Choroid plexus epithelial cell (primary cell): ENCODE measurements around the gene GSS.
"Not testable (repeated sequence)": the region's sequence is repeated elsewhere in the genome, so short reads cannot be mapped to it uniquely, and the experiment has no call there.

Experiments used
- DNase-seq: peaks from one replicate; pipeline ENCODE4 v3.0.0-alpha.2; 2010; ENCODE audit warnings: low read depth
- H3K4me3 ChIP-seq: 2 replicates; pipeline ENCODE4 v1.5.1; 2011; ENCODE audit warnings: low read depth, mild to moderate bottlenecking, control low read depth, low read length, moderate library complexity
- TF ChIP-seq, protein P1 (sequence below): conservative IDR thresholded peaks from 2 replicates; pipeline ENCODE4 v1.5.1; 2011; ENCODE audit warnings: low read depth, mild to moderate bottlenecking, control low read depth, inconsistent platforms, low read length, moderate library complexity

The GSS gene

GRCh38 chr20:34883087-34883688 lies 72.4 kb downstream of the GSS start:
- no peak overlapping the region for H3K4me3 ChIP-seq
- no peak for DNase-seq
- TF ChIP-seq, protein P1, sequence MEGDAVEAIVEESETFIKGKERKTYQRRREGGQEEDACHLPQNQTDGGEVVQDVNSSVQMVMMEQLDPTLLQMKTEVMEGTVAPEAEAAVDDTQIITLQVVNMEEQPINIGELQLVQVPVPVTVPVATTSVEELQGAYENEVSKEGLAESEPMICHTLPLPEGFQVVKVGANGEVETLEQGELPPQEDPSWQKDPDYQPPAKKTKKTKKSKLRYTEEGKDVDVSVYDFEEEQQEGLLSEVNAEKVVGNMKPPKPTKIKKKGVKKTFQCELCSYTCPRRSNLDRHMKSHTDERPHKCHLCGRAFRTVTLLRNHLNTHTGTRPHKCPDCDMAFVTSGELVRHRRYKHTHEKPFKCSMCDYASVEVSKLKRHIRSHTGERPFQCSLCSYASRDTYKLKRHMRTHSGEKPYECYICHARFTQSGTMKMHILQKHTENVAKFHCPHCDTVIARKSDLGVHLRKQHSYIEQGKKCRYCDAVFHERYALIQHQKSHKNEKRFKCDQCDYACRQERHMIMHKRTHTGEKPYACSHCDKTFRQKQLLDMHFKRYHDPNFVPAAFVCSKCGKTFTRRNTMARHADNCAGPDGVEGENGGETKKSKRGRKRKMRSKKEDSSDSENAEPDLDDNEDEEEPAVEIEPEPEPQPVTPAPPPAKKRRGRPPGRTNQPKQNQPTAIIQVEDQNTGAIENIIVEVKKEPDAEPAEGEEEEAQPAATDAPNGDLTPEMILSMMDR, result no peak

GRCh38 chr20:34881689-34882088 lies 73.9 kb downstream of the GSS start:
- DNase-seq, result no peak
- no peak overlapping the region for H3K4me3 ChIP-seq
- TF ChIP-seq, protein P1, result no peak

GRCh38 chr20:34880971-34881370 lies 74.6 kb downstream of the GSS start:
- H3K4me3 ChIP-seq, DNase-seq: not testable (repeated sequence)

DNA sequence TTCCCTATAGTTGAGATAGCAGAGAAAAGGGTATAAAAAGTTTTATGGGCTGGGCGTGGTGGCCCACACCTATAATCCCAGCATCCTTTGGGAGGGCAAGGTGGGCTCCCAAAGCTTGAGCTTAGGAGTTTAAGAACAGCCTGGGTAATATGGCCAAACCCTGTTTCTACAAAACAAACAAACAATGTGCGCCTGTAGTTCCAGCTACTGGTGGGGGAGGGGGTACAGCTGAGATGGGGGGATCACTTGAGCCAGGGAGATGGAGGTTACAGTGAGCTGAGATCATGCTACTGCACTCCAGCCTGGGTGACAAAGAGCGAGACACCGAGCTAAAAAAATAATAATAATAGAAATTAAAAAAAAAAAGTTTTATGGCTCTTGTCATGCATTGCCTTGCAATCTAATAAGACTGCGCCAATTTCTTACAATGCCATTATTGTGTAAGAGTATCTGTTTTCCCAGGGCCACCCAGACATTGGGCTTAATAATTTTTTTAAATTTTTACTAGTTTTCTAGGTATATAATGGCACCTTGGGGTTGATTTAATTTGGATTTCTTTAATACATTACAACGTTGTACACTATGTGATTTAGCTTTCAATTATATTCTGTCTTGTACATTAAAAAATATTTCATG lies 75.3 kb downstream of the GSS start:
- no peak for DNase-seq
- TF ChIP-seq, protein P1, result no peak
- no peak overlapping the region for H3K4me3 ChIP-seq
